ENCODE data around the gene MTERF4. TPM values are rescaled to one million over a fixed set of nuclear protein-coding genes. Genes with fewer than 3 reads are reported as not detected.

The MTERF4 gene
- polyA plus RNA-seq, 1 donor from 2014 or later = 142 TPM

DNA sequence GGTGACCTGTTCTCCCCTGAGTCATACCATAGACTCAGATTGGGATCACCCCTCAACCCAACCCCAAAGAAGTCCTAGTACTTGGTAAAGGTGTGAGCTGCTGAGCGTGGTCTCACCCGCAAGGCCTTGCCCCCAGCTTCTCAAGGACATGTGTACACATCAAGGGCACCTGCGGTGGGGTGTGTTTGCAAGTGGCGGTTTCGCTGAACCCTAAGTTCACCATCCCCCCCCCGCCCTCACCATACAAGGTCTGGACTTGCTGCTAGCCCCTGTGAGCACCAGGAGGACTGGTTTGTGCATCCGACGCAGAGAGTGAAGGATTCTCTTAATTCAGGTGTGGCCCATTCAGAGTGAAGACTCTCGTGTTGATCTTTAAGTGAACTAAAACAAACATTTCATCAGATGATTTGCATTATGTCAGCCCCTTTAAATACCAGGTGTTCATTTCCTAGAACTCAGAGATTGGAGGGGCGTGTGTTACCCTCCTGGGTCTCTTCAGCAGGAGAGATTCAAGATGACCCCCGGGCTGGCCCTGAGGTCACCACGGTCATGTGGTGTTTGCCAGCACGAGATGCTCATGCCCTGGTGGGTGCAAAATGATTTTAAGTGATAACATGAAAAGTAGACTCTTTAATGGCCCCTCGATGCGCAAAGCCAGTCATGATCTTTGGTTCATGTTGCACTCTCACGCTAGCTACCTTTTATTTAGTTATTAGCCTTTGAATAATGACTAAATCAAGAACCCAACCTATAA lies 27.8 kb downstream of the MTERF4 start:
- no peaks in the 10 kb centered on the region for H3K36me3 ChIP-seq (ENCODE audit: insufficient read depth, low read length)
- H3K79me2 ChIP-seq (replicated peaks; ENCODE audit: insufficient read depth, low read length) = no peaks in the 10 kb centered on the region
- no peaks in the 10 kb centered on the region for H3K27me3 ChIP-seq (ENCODE audit: insufficient read depth, low read depth, low read length)
- no peaks in the 10 kb centered on the region for H3K9me2 ChIP-seq (ENCODE audit: insufficient read depth, low read length)
- H3K4me2 ChIP-seq (ENCODE audit: low read length) = no peak overlapping the region
- no peak overlapping the region for H3K4me3 ChIP-seq (ENCODE audit: low read length)
- no peaks in the 10 kb centered on the region for H4K20me1 ChIP-seq (ENCODE audit: insufficient read depth)
- no peak overlapping the region for H3K9ac ChIP-seq (ENCODE audit: low read length)
- H2AFZ ChIP-seq (ENCODE audit: low read depth, low read length) = no peak overlapping the region
- no peaks in the 10 kb centered on the region for H3F3A ChIP-seq (ENCODE audit: insufficient read depth, low read length, poor library complexity, severe bottlenecking)
- no peak overlapping the region for H3K27ac ChIP-seq (ENCODE audit: low read length)
- TF ChIP-seq POLR2AphosphoS5 (IDR thresholded peaks at IDR 0.05) (no peak), RAD21 (conservative IDR thresholded peaks at IDR 0.05) (no peak), EZH2 (IDR thresholded peaks at IDR 0.05; ENCODE audit: borderline replicate concordance, insufficient read depth, low read length, poor library complexity, severe bottlenecking) (no peak), TAF1 (IDR thresholded peaks at IDR 0.05; ENCODE audit: low read depth) (no peak), EP300 (conservative IDR thresholded peaks at IDR 0.05; ENCODE audit: poor library complexity, severe bottlenecking) (no peak), MXI1 (conservative IDR thresholded peaks at IDR 0.05; ENCODE audit: poor library complexity, severe bottlenecking) (no peak)
- TF ChIP-seq, protein P1, sequence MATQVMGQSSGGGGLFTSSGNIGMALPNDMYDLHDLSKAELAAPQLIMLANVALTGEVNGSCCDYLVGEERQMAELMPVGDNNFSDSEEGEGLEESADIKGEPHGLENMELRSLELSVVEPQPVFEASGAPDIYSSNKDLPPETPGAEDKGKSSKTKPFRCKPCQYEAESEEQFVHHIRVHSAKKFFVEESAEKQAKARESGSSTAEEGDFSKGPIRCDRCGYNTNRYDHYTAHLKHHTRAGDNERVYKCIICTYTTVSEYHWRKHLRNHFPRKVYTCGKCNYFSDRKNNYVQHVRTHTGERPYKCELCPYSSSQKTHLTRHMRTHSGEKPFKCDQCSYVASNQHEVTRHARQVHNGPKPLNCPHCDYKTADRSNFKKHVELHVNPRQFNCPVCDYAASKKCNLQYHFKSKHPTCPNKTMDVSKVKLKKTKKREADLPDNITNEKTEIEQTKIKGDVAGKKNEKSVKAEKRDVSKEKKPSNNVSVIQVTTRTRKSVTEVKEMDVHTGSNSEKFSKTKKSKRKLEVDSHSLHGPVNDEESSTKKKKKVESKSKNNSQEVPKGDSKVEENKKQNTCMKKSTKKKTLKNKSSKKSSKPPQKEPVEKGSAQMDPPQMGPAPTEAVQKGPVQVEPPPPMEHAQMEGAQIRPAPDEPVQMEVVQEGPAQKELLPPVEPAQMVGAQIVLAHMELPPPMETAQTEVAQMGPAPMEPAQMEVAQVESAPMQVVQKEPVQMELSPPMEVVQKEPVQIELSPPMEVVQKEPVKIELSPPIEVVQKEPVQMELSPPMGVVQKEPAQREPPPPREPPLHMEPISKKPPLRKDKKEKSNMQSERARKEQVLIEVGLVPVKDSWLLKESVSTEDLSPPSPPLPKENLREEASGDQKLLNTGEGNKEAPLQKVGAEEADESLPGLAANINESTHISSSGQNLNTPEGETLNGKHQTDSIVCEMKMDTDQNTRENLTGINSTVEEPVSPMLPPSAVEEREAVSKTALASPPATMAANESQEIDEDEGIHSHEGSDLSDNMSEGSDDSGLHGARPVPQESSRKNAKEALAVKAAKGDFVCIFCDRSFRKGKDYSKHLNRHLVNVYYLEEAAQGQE (IDR thresholded peaks at IDR 0.05; ENCODE audit: borderline replicate concordance) = no peak
- no peaks in the 10 kb centered on the region for H3K9me3 ChIP-seq (ENCODE audit: low read length)

DNA sequence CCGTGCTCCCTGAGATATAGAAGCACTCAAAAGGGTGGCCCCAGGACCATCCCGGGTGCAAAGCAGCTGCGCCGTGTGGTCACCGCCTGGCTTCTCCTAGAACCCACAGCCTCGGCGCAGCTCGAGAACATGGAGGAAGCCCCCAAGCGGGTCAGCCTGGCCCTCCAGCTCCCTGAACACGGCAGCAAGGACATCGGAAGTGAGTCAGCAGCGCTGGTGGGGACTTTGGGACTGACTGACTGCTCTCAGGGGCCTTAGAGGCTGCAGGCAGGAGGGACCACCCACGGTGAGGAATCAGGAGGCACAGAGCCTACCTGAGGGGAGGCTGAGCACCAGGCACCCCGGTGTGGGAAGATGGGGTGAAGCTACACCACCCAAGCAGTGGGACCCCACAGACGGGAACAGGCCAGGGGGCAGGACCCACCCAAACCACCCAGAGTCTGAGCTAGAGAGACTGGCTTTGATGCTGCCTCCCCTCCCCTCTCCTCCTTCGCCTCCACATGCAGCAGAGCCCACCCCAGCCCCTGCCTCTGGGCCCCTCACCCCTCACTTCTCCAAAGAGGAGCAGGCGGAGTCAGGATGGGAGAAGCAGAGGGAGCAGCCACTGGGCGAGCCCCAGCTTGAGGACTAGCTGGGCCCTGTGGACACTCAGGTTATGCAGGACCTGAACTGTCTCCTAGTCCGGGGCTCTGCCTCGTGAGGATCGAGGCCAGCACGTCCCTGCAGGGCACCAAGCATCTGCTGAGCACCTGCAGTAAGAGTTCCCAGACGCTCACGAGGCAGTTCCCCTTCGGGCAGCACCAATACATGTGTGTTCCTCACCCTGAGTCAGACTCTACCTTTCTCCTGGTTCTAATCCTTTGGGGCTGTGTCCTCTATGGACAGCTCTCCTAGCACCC lies 28.7 kb downstream of the MTERF4 start:
- no peak overlapping the region for H3K27ac ChIP-seq (ENCODE audit: low read length)
- no peaks in the 10 kb centered on the region for H3K79me2 ChIP-seq (replicated peaks; ENCODE audit: insufficient read depth, low read length)
- TF ChIP-seq, protein P1 (IDR thresholded peaks at IDR 0.05; ENCODE audit: borderline replicate concordance) = no peak
- TF ChIP-seq, protein P2, sequence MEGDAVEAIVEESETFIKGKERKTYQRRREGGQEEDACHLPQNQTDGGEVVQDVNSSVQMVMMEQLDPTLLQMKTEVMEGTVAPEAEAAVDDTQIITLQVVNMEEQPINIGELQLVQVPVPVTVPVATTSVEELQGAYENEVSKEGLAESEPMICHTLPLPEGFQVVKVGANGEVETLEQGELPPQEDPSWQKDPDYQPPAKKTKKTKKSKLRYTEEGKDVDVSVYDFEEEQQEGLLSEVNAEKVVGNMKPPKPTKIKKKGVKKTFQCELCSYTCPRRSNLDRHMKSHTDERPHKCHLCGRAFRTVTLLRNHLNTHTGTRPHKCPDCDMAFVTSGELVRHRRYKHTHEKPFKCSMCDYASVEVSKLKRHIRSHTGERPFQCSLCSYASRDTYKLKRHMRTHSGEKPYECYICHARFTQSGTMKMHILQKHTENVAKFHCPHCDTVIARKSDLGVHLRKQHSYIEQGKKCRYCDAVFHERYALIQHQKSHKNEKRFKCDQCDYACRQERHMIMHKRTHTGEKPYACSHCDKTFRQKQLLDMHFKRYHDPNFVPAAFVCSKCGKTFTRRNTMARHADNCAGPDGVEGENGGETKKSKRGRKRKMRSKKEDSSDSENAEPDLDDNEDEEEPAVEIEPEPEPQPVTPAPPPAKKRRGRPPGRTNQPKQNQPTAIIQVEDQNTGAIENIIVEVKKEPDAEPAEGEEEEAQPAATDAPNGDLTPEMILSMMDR (IDR thresholded peaks at IDR 0.05; ENCODE audit: poor library complexity, severe bottlenecking) = no peak
- TF ChIP-seq RAD21 (conservative IDR thresholded peaks at IDR 0.05) (no peak), EZH2 (IDR thresholded peaks at IDR 0.05; ENCODE audit: borderline replicate concordance, insufficient read depth, low read length, poor library complexity, severe bottlenecking) (no peak), EP300 (conservative IDR thresholded peaks at IDR 0.05; ENCODE audit: poor library complexity, severe bottlenecking) (no peak), TAF1 (IDR thresholded peaks at IDR 0.05; ENCODE audit: low read depth) (no peak), POLR2AphosphoS5 (IDR thresholded peaks at IDR 0.05) (no peak), SMC3 (conservative IDR thresholded peaks at IDR 0.05; ENCODE audit: poor library complexity) (no peak)
- H4K20me1 ChIP-seq (ENCODE audit: insufficient read depth) = no peaks in the 10 kb centered on the region
- no peak overlapping the region for H2AFZ ChIP-seq (ENCODE audit: low read depth, low read length)
- H3K36me3 ChIP-seq (ENCODE audit: insufficient read depth, low read length) = no peaks in the 10 kb centered on the region
- no peaks in the 10 kb centered on the region for H3K9me2 ChIP-seq (ENCODE audit: insufficient read depth, low read length)
- H3K4me3 ChIP-seq (ENCODE audit: low read length) = no peak overlapping the region
- H3K9ac ChIP-seq (ENCODE audit: low read length) = no peak overlapping the region
- no peak overlapping the region for H3K4me2 ChIP-seq (ENCODE audit: low read length)
- H3K9me3 ChIP-seq (ENCODE audit: low read length) = no peaks in the 10 kb centered on the region
- no peaks in the 10 kb centered on the region for H3K27me3 ChIP-seq (ENCODE audit: insufficient read depth, low read depth, low read length)
- H3F3A ChIP-seq (ENCODE audit: insufficient read depth, low read length, poor library complexity, severe bottlenecking) = no peaks in the 10 kb centered on the region
